Gastrocnemius medialis (tissue), 4 donors: ENCODE measurements around the gene LPO. TPM values are rescaled to one million over a fixed set of nuclear protein-coding genes. Genes with fewer than 3 reads are reported as not detected.

Experiments used
- ATAC-seq, 2 donors: fragments of 150-250 bp; one replicate each; pipeline ENCODE4 v1.9.1; 2016
- DNase-seq, 2 donors: peaks; one replicate each; pipeline ENCODE4 v3.0.0-alpha.2; 2019
- H3K27ac ChIP-seq, 4 donors: fragments of 200-600 bp; sonication (generic); 1 replicate in 1 of 4; 2 replicates in 3 of 4; pipeline ENCODE4 v1.5.1; 2016 to 2018; ENCODE audit warnings: mild to moderate bottlenecking in 2 of 4, moderate library complexity in 1 of 4
- H3K27me3 ChIP-seq, 3 donors: fragments of 200-600 bp; sonication (generic) in 2 of 3; 1 replicate in 1 of 3; 2 replicates in 2 of 3; pipeline versions ENCODE4 v1.5.1 to v1.6.0; 2016 to 2019; ENCODE audit warnings: mild to moderate bottlenecking in 1 of 3, moderate library complexity in 1 of 3
- H3K36me3 ChIP-seq, 2 donors: fragments of 200-600 bp; sonication (generic) in 1 of 2; one replicate each; pipeline ENCODE4 v1.5.1; 2017 to 2018
- H3K4me1 ChIP-seq, 2 donors: fragments of 200-600 bp; sonication (generic) in 1 of 2; one replicate each; pipeline ENCODE4 v1.5.1; 2016 to 2017; ENCODE audit warnings: mild to moderate bottlenecking in 2 of 2
- H3K4me3 ChIP-seq, 4 donors: fragments of 200-600 bp; sonication (generic) in 3 of 4; 1 replicate in 1 of 4; 2 replicates in 3 of 4; pipeline ENCODE4 v1.5.1; 2016 to 2019; ENCODE audit warnings: mild to moderate bottlenecking in 2 of 4
- H3K9me3 ChIP-seq, 3 donors: fragments of 200-600 bp; sonication (generic) in 2 of 3; 1 replicate in 1 of 3; 2 replicates in 2 of 3; pipeline ENCODE4 v1.5.1; 2016 to 2019
- POLR2A ChIP-seq, 2 donors: fragments of 450-650 bp; IDR thresholded peaks; one replicate each; pipeline ENCODE4 v1.6.1; 2017; ENCODE audit warnings: antibody characterized with exemption in 2 of 2, mild to moderate bottlenecking in 2 of 2, moderate library complexity in 2 of 2
- in situ Hi-C, 4 donors: fragments of 200-750 bp; cut with MboI; loops; one replicate each; pipeline versions ENCODE4 v1.15.0 to v1.8.0; 2017; ENCODE audit warnings: low sequenced_read_pairs in 4 of 4
- intact Hi-C: fragments of 100-400 bp; cut with DNase I; formaldehyde crosslinking; loops from one replicate; pipeline ENCODE4 v1.15.1; 2023; ENCODE audit warnings: low total_unique reads
- total RNA-seq, 4 donors: library from RNA; depleted of rRNA; stranded (reverse); fragments of >200 nt; gene quantifications; one replicate each; pipeline versions ENCODE4 v1.1.0 to v1.2.3, GENCODE V29; 2016
- TF ChIP-seq, protein P1 (sequence below), 5 experiments: fragments of 450-650 bp in 3 of 5; fragments of 200-600 bp in 2 of 5; sonication (generic) in 2 of 5; IDR thresholded peaks in 4 of 5; conservative IDR thresholded peaks in 1 of 5; 1 replicate in 4 of 5; 2 replicates in 1 of 5; pipeline ENCODE4 v1.5.1; 2016 to 2019; ENCODE audit warnings: antibody characterized with exemption in 5 of 5, mild to moderate bottlenecking in 3 of 5, moderate library complexity in 3 of 5

Gene LPO
- total RNA-seq, 4 donors from 2014 or later, result not detected

GRCh38 chr17:58291246-58291645, 52.9 kb downstream of the LPO start:
- Histone ChIP-seq H3K4me3 (no peak overlapping the region), H3K9me3 (no peaks in the 10 kb centered on the region), H3K27ac (no peak overlapping the region), H3K27me3 (peaks cover 0 to 6% (median 4%) of the 10 kb centered on the region in 3 donors), H3K4me1 (no peaks in the 10 kb centered on the region), H3K36me3 (no peaks in the 10 kb centered on the region)
- no peak for TF ChIP-seq POLR2A (IDR thresholded peaks at IDR 0.05)
- TF ChIP-seq, protein P1, sequence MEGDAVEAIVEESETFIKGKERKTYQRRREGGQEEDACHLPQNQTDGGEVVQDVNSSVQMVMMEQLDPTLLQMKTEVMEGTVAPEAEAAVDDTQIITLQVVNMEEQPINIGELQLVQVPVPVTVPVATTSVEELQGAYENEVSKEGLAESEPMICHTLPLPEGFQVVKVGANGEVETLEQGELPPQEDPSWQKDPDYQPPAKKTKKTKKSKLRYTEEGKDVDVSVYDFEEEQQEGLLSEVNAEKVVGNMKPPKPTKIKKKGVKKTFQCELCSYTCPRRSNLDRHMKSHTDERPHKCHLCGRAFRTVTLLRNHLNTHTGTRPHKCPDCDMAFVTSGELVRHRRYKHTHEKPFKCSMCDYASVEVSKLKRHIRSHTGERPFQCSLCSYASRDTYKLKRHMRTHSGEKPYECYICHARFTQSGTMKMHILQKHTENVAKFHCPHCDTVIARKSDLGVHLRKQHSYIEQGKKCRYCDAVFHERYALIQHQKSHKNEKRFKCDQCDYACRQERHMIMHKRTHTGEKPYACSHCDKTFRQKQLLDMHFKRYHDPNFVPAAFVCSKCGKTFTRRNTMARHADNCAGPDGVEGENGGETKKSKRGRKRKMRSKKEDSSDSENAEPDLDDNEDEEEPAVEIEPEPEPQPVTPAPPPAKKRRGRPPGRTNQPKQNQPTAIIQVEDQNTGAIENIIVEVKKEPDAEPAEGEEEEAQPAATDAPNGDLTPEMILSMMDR (IDR thresholded peaks at IDR 0.05 in 4 of 5, conservative IDR thresholded peaks at IDR 0.05 in 1 of 5), result no peak
- intact Hi-C loops (no loop called here), in situ Hi-C loops (no loop called here)
- ATAC-seq (no peak), DNase-seq (no peak)

DNA sequence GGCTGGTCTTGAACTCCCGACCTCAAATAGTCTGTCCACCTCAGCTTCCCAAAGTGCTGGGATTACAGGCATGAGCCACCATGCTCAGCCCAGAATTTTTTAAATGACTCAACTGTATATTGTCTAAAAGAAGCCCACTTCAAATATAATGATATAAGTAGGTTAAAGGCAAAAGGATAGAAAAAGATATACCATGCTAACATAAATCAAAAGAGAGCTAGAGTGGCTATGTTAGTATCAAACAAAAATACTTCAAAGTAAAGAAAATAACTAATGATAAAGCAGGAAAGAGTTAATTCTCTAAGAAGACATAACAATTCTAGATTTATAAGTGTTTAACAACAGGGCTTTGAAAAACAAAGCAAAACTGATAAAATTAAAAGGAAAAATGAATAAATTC, 55.6 kb downstream of the LPO start:
- intact Hi-C loops (no loop called here), in situ Hi-C loops (no loop called here)
- TF ChIP-seq, protein P1 (IDR thresholded peaks at IDR 0.05 in 4 of 5, conservative IDR thresholded peaks at IDR 0.05 in 1 of 5), result no peak
- no peak for TF ChIP-seq POLR2A (IDR thresholded peaks at IDR 0.05)

GRCh38 chr17:58300336-58300735, 62.0 kb downstream of the LPO start:
- Histone ChIP-seq H3K4me3 (no peak overlapping the region), H3K27ac (no peak overlapping the region), H3K4me1 (no peaks in the 10 kb centered on the region), H3K27me3 (no peaks in the 10 kb centered on the region), H3K9me3 (no peaks in the 10 kb centered on the region), H3K36me3 (no peaks in the 10 kb centered on the region)
- in situ Hi-C loops, result loop anchor here in 1 of 4 donors (25.0 kb wide), 1 partner anchor 112 kb away; the partner anchor contains the start of gene RNF43
- intact Hi-C loops, result no loop called here
- DNase-seq (no peak), ATAC-seq (no peak)
- TF ChIP-seq POLR2A (IDR thresholded peaks at IDR 0.05), result no peak
- TF ChIP-seq, protein P1 (IDR thresholded peaks at IDR 0.05 in 4 of 5, conservative IDR thresholded peaks at IDR 0.05 in 1 of 5), result no peak

More for the DNA sequence above, 55.6 kb downstream of the LPO start:
- Histone ChIP-seq H3K4me1 (no peaks in the 10 kb centered on the region), H3K4me3 (no peak overlapping the region), H3K9me3 (no peaks in the 10 kb centered on the region), H3K27me3 (peaks cover 0 to 3% (median under 1%) of the 10 kb centered on the region in 3 donors), H3K27ac (no peak overlapping the region), H3K36me3 (no peaks in the 10 kb centered on the region)
- no peak for DNase-seq
- no peak for ATAC-seq

GRCh38 chr17:58301504-58302150, 63.2 kb downstream of the LPO start:
- no peak overlapping the region for H3K4me3 ChIP-seq
- no peak for TF ChIP-seq POLR2A (IDR thresholded peaks at IDR 0.05)
- TF ChIP-seq, protein P1 (IDR thresholded peaks at IDR 0.05 in 4 of 5, conservative IDR thresholded peaks at IDR 0.05 in 1 of 5), result no peak
- no peaks in the 10 kb centered on the region for H3K36me3 ChIP-seq
- H3K4me1 ChIP-seq, result no peaks in the 10 kb centered on the region
- no peak for ATAC-seq
- no peak for DNase-seq
- H3K27ac ChIP-seq, result no peak overlapping the region
- in situ Hi-C loops, result loop anchor here in 1 of 4 donors (25.0 kb wide), 1 partner anchor 111 kb away; the partner anchor contains the start of gene RNF43
- H3K27me3 ChIP-seq, result no peaks in the 10 kb centered on the region
- intact Hi-C loops, result no loop called here
- no peaks in the 10 kb centered on the region for H3K9me3 ChIP-seq
